Ascending aorta (tissue), 2 donors: Measurements from ENCODE around the gene THAP4. TPM values are rescaled to one million over a fixed set of nuclear protein-coding genes. Genes with fewer than 3 reads are reported as not detected.

Experiments used
- DNase-seq, 2 donors: peaks; one replicate each; pipeline ENCODE4 v3.0.0-alpha.2; 2019; ENCODE audit warnings: low spot score in 2 of 2
- H3K27ac ChIP-seq, 2 donors: fragments of 200-600 bp; sonication (generic); one replicate each; pipeline ENCODE4 v1.5.1; 2016 to 2017; ENCODE audit warnings: mild to moderate bottlenecking in 1 of 2
- H3K27me3 ChIP-seq: fragments of 200-600 bp; sonication (generic); one replicate; pipeline ENCODE4 v1.5.1; 2017
- H3K36me3 ChIP-seq, 2 donors: fragments of 200-600 bp; sonication (generic); one replicate each; pipeline ENCODE4 v1.5.1; 2016
- H3K4me1 ChIP-seq, 2 donors: fragments of 200-600 bp; sonication (generic); one replicate each; pipeline ENCODE4 v1.5.1; 2016 to 2017; ENCODE audit warnings: mild to moderate bottlenecking in 1 of 2
- H3K4me3 ChIP-seq, 2 donors: fragments of 200-600 bp; sonication (generic); one replicate each; pipeline ENCODE4 v1.5.1; 2016 to 2017; ENCODE audit warnings: mild to moderate bottlenecking in 1 of 2
- H3K9me3 ChIP-seq, 2 donors: fragments of 200-600 bp; sonication (generic); one replicate each; pipeline ENCODE4 v1.5.1; 2016
- CTCF ChIP-seq, 3 experiments: fragments of 200-600 bp in 2 of 3; fragments of 450-650 bp in 1 of 3; sonication (generic) in 2 of 3; IDR thresholded peaks; one replicate each; pipeline ENCODE4 v1.5.1; 2016 to 2019; ENCODE audit warnings: antibody characterized with exemption in 3 of 3, mild to moderate bottlenecking in 1 of 3, moderate library complexity in 1 of 3
- intact Hi-C: fragments of 100-400 bp; cut with DNase I; formaldehyde crosslinking; loops from one replicate; pipeline ENCODE4 v1.15.1; 2023
- total RNA-seq: library from RNA; depleted of rRNA; stranded (reverse); fragments of >200 nt; gene quantifications from one replicate; pipeline ENCODE4 v1.1.0, GENCODE V29; 2016

THAP4 gene
- total RNA-seq, 1 donor from 2014 or later: 80.8 TPM

- intact Hi-C loops: no loop called here
- Histone ChIP-seq H3K27ac (no peak overlapping the region), H3K4me1 (no peaks in the 10 kb centered on the region), H3K27me3 (no peaks in the 10 kb centered on the region), H3K36me3 (peaks cover 0 to 3% of the 10 kb centered on the region in 2 donors), H3K9me3 (no peaks in the 10 kb centered on the region), H3K4me3 (no peak overlapping the region)
- no peak for TF ChIP-seq CTCF (IDR thresholded peaks at IDR 0.05)
- DNase-seq: no peak
Observed at GRCh38 chr2:241615522-241616052, 21.4 kb downstream of the THAP4 start.

GRCh38 chr2:241615041-241615440 lies 21.9 kb downstream of the THAP4 start:
- H3K4me1 ChIP-seq: no peaks in the 10 kb centered on the region
- no peak for TF ChIP-seq CTCF (IDR thresholded peaks at IDR 0.05)
- no peak overlapping the region for H3K27ac ChIP-seq
- peaks cover 0 to 3% of the 10 kb centered on the region in 2 donors for H3K36me3 ChIP-seq
- no peak overlapping the region for H3K4me3 ChIP-seq
- no peaks in the 10 kb centered on the region for H3K27me3 ChIP-seq
- H3K9me3 ChIP-seq: no peaks in the 10 kb centered on the region
- intact Hi-C loops: no loop called here
- DNase-seq: no peak

GRCh38 chr2:241613017-241613780 lies 23.8 kb downstream of the THAP4 start:
- H3K27ac ChIP-seq: no peak overlapping the region
- H3K4me1 ChIP-seq: peaks cover 0 to 3% of the 10 kb centered on the region in 2 donors
- H3K9me3 ChIP-seq: no peaks in the 10 kb centered on the region
- no peaks in the 10 kb centered on the region for H3K36me3 ChIP-seq
- H3K27me3 ChIP-seq: no peaks in the 10 kb centered on the region
- DNase-seq: no peak
- H3K4me3 ChIP-seq: no peak overlapping the region
- intact Hi-C loops: no loop called here
- no peak for TF ChIP-seq CTCF (IDR thresholded peaks at IDR 0.05)

- Histone ChIP-seq H3K4me1 (peaks cover 0 to 3% of the 10 kb centered on the region in 2 donors), H3K36me3 (peaks cover 0 to 3% of the 10 kb centered on the region in 2 donors), H3K27ac (no peak overlapping the region), H3K4me3 (no peak overlapping the region), H3K27me3 (no peaks in the 10 kb centered on the region), H3K9me3 (no peaks in the 10 kb centered on the region)
- TF ChIP-seq CTCF (IDR thresholded peaks at IDR 0.05): no peak
- intact Hi-C loops: no loop called here
- DNase-seq: no peak
Observed at GRCh38 chr2:241612156-241613016, 24.6 kb downstream of the THAP4 start.

- Histone ChIP-seq H3K36me3 (peaks cover 0 to 9% of the 10 kb centered on the region in 2 donors), H3K4me3 (peak overlapping the region in 1 of 2 donors; percentile 47), H3K9me3 (no peaks in the 10 kb centered on the region), H3K4me1 (peaks cover 0 to 3% of the 10 kb centered on the region in 2 donors), H3K27me3 (no peaks in the 10 kb centered on the region), H3K27ac (peak overlapping the region; percentile 86 to 92)
- TF ChIP-seq CTCF (IDR thresholded peaks at IDR 0.05): no peak
- intact Hi-C loops: loop anchor here (2.0 kb wide), 1 partner anchor 102 kb away; the partner anchor contains the start of gene STK25
- no peak for DNase-seq
Observed at GRCh38 chr2:241611062-241611461, 25.9 kb downstream of the THAP4 start.
